IPS-18a (cell line): Measurements from ENCODE around the gene NBR1.
"Not testable (repeated sequence)": the region's sequence is repeated elsewhere in the genome, so short reads cannot be mapped to it uniquely, and the experiment has no call there.

Experiments used
- H3K27ac ChIP-seq: one replicate; pipeline ENCODE4 v1.5.1; 2013; ENCODE audit warnings: low read length
- H3K27me3 ChIP-seq: one replicate; pipeline ENCODE4 v1.6.1; 2013; ENCODE audit warnings: mild to moderate bottlenecking, low read length; ENCODE audit not compliant: control insufficient read depth, insufficient read depth
- H3K36me3 ChIP-seq: one replicate; pipeline ENCODE4 v1.6.1; 2013; ENCODE audit warnings: low read depth, low read length; ENCODE audit not compliant: control insufficient read depth
- H3K4me1 ChIP-seq: one replicate; pipeline ENCODE4 v1.6.1; 2013; ENCODE audit warnings: low read depth, low read length; ENCODE audit not compliant: control insufficient read depth
- H3K4me3 ChIP-seq: one replicate; pipeline ENCODE4 v1.5.1; 2013; ENCODE audit warnings: low read length
- H3K9ac ChIP-seq: one replicate; pipeline ENCODE4 v1.6.1; 2013; ENCODE audit warnings: mild to moderate bottlenecking, low read length, moderate library complexity
- H3K9me3 ChIP-seq: one replicate; pipeline ENCODE4 v1.6.1; 2013; ENCODE audit warnings: low read depth, low read length; ENCODE audit not compliant: control insufficient read depth

NBR1 gene

DNA sequence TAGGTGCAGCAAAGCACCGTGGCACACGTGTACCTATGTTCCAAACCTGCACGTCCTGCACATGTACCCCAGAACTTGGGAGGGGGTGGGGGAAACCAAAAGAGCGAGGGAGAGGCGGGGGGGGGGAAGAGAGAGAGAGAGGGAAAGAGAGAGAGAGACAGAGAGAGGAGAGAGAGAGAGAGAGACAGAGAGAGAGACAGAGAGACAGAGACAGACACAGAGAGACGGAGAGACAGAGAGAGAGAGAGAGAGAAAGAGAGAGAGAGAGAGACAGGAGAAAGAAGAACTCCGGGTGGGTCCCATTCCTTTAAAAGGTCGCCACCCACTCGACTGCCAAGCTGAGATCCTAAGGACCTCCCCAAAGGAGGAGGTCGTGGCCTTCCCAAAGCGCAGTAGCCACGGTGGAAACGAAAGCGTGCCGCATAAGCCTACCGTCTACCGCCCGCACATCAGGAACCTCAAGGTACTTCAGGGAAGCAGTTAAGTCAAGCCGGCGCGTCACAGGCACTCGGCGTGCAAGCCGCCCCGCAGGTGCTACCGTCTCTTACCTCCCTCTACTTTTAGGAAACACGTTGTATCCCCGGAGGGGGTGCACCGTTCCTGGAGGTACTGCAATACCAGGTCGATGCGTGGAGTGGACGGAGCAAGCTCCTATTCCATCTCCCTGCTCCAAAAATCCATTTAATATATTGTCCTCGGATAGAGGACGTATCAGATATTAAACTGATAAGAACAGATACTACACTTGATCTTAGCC lies 69.8 kb downstream of the NBR1 start:
- not testable (repeated sequence) for H3K4me1 ChIP-seq, H3K4me3 ChIP-seq, H3K9ac ChIP-seq, H3K27ac ChIP-seq, H3K36me3 ChIP-seq, H3K9me3 ChIP-seq, H3K27me3 ChIP-seq

DNA sequence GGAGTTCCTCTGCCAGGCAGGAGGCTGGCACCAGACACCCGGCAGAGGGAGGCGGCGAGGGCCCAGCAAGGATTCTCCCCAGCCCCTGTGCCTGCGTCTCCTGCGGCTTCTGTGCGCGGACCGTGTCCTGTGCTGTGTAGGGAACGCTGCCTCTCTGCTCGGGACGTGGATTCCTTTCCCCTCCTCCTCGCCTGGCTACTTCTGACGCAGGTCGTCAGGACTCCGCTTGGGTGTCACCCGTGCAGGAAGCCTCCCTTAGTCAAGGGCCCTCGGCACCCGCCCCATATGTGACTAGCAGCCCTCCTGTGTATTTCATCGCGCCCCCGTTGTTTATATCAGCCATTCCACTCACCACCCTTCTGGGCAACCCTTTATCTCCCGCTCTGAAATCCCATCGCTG lies 75.4 kb downstream of the NBR1 start:
- not testable (repeated sequence) for H3K36me3 ChIP-seq, H3K4me3 ChIP-seq, H3K9ac ChIP-seq, H3K27ac ChIP-seq, H3K27me3 ChIP-seq, H3K9me3 ChIP-seq, H3K4me1 ChIP-seq
